Spleen (tissue), 11 donors: ENCODE measurements around the gene GNG13. TPM values are rescaled to one million over a fixed set of nuclear protein-coding genes. Genes with fewer than 3 reads are reported as not detected.
"Not testable (repeated sequence)": the region's sequence is repeated elsewhere in the genome, so short reads cannot be mapped to it uniquely, and the experiment has no call there.

Source experiments
- DNase-seq: peaks from one replicate; pipeline ENCODE4 v3.0.0-alpha.2; 2020
- H3K27ac ChIP-seq, 8 donors: fragments of 200-600 bp; sonication (generic) in 7 of 8; 1 replicate in 4 of 8; 2 replicates in 4 of 8; pipeline versions ENCODE4 v1.5.0 to v1.8.0; 2016 to 2021; ENCODE audit warnings: inconsistent platforms in 4 of 8, mild to moderate bottlenecking in 4 of 8, moderate library complexity in 1 of 8
- H3K27me3 ChIP-seq, 7 donors: fragments of 200-600 bp; sonication (generic) in 6 of 7; replicated peaks in 1 of 7; 1 replicate in 4 of 7; 2 replicates in 3 of 7; pipeline versions ENCODE4 v1.5.0 to v1.8.0; 2016 to 2021; ENCODE audit warnings: inconsistent platforms in 3 of 7, mild to moderate bottlenecking in 1 of 7
- H3K36me3 ChIP-seq, 6 donors: fragments of 200-600 bp; sonication (generic) in 5 of 6; 1 replicate in 4 of 6; 2 replicates in 2 of 6; pipeline versions ENCODE4 v1.5.0 to v1.8.0; 2016 to 2021; ENCODE audit warnings: inconsistent platforms in 2 of 6
- H3K4me1 ChIP-seq, 6 donors: fragments of 200-600 bp; sonication (generic) in 5 of 6; 1 replicate in 3 of 6; 2 replicates in 3 of 6; pipeline versions ENCODE4 v1.5.0 to v1.8.0; 2016 to 2021; ENCODE audit warnings: inconsistent platforms in 3 of 6
- H3K4me3 ChIP-seq, 8 donors: fragments of 200-600 bp; sonication (generic) in 7 of 8; 1 replicate in 4 of 8; 2 replicates in 4 of 8; pipeline versions ENCODE4 v1.5.0 to v1.8.0; 2016 to 2021; ENCODE audit warnings: inconsistent platforms in 4 of 8, mild to moderate bottlenecking in 4 of 8, moderate library complexity in 2 of 8
- H3K9me3 ChIP-seq, 8 donors: fragments of 200-600 bp; sonication (generic) in 7 of 8; 1 replicate in 4 of 8; 2 replicates in 4 of 8; pipeline versions ENCODE4 v1.5.0 to v1.8.0; 2016 to 2021; ENCODE audit warnings: inconsistent platforms in 4 of 8
- POLR2A ChIP-seq, 3 donors: fragments of 450-650 bp; IDR thresholded peaks; one replicate each; pipeline ENCODE4 v1.5.1; 2017; ENCODE audit warnings: antibody characterized with exemption in 3 of 3, mild to moderate bottlenecking in 1 of 3
- POLR2AphosphoS5 ChIP-seq, 3 donors: sonication (generic); formaldehyde crosslinking; IDR thresholded peaks; one replicate each; pipeline ENCODE4 v1.5.1; 2017; ENCODE audit warnings: antibody characterized with exemption in 3 of 3
- WGBS, 5 donors: extraction: QIAGEN DNeasy Blood & Tissue Kit in 3 of 5; methylation state at CpG; one replicate each; pipeline versions ENCODE4 v1.1.5 to v1.1.7; 2013 to 2018; 5-methylcytosine and 5-hydroxymethylcytosine counted together
- intact Hi-C: fragments of 100-400 bp; cut with DNase I; formaldehyde crosslinking; loops from one replicate; pipeline ENCODE4 v1.15.0; 2023; ENCODE audit warnings: low total_unique reads
- polyA plus RNA-seq, 3 donors: library from polyadenylated mRNA; stranded (reverse); fragments of 200-250 nt; gene quantifications; one replicate each; pipeline ENCODE4 v1.2.1, GENCODE V29; 2013
- total RNA-seq, 7 donors: library from RNA; depleted of rRNA in 3 of 7; stranded (reverse); fragments of >200 nt in 3 of 7; fragmentation: NEBNext Ultra II Directional in 4 of 7; extraction: Animal tissue kit (Norgen Biotek cat#: 25700) in 4 of 7; gene quantifications; one replicate each; pipeline versions ENCODE4 v1.1.0 to v1.2.1, GENCODE V29; 2016 to 2021
- TF ChIP-seq, protein P1 (sequence below), 11 experiments: fragments of 200-600 bp in 7 of 11; fragments of 450-650 bp in 4 of 11; sonication (generic) in 4 of 11; IDR thresholded peaks in 8 of 11; conservative IDR thresholded peaks in 3 of 11; 1 replicate in 7 of 11; 2 replicates in 4 of 11; pipeline versions ENCODE4 v1.4.0 to v1.8.0; 2016 to 2021; ENCODE audit warnings: antibody characterized with exemption in 11 of 11, inconsistent platforms in 4 of 11, mild to moderate bottlenecking in 1 of 11
- donor health status: healthy with polysubstance abuse.
- donor health status: DM: no; HTN: no; CAD: no; lungs with moderate emphysema.
- donor health status: DM: no; HTN: no; CAD: no.
- donor health status: Bipolar disorder and iron deficiency.
- donor health status: healthy.
- donor health status: DM: no; HTN: no; CAD: no.
- donor health status: DM: yes; HTN: yes; CAD: no.

GNG13 gene
- total and polyA plus RNA-seq, 10 donors: not detected

DNA sequence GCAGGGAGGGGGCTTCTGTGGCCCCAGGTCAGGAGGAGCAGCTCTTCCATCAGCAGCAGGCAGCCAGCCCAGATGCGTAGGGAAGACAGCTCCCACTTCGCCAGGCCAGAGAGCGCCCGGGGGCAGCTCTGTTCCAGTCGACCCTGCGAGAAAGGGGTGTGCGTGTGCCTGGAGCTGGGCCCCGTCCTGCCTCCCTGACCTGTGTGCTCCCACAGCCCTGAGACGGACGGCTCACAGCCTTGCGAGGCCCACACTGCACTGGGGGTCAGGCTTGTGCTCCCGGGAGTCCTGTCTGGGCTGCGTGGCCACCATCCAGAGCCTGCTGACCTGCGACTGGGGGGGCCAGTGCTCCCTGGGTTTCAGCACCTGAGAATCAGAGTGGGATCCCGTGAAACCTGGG is 40.5 kb downstream of the GNG13 start:
- H3K27me3 ChIP-seq: peaks cover 0 to 57% (median 14%) of the 10 kb centered on the region in 7 donors
- TF ChIP-seq, protein P1, sequence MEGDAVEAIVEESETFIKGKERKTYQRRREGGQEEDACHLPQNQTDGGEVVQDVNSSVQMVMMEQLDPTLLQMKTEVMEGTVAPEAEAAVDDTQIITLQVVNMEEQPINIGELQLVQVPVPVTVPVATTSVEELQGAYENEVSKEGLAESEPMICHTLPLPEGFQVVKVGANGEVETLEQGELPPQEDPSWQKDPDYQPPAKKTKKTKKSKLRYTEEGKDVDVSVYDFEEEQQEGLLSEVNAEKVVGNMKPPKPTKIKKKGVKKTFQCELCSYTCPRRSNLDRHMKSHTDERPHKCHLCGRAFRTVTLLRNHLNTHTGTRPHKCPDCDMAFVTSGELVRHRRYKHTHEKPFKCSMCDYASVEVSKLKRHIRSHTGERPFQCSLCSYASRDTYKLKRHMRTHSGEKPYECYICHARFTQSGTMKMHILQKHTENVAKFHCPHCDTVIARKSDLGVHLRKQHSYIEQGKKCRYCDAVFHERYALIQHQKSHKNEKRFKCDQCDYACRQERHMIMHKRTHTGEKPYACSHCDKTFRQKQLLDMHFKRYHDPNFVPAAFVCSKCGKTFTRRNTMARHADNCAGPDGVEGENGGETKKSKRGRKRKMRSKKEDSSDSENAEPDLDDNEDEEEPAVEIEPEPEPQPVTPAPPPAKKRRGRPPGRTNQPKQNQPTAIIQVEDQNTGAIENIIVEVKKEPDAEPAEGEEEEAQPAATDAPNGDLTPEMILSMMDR (IDR thresholded peaks at IDR 0.05 in 8 of 11, conservative IDR thresholded peaks at IDR 0.05 in 3 of 11): no peak
- TF ChIP-seq POLR2A (IDR thresholded peaks at IDR 0.05) (no peak), POLR2AphosphoS5 (IDR thresholded peaks at IDR 0.05) (no peak)
- H3K36me3 ChIP-seq: no peaks in the 10 kb centered on the region
- intact Hi-C loops: no loop called here
- H3K9me3 ChIP-seq: peaks cover 0 to 6% (median 0%) of the 10 kb centered on the region in 8 donors
- no peak overlapping the region for H3K4me3 ChIP-seq
- no peak for DNase-seq
- WGBS, 5 donors: 79 to 100% (median 83%) methylated on average over 1 to 15 of the region's 15 CpGs
- no peak overlapping the region for H3K27ac ChIP-seq
- H3K4me1 ChIP-seq: peaks cover 0 to 3% (median 0%) of the 10 kb centered on the region in 6 donors

DNA sequence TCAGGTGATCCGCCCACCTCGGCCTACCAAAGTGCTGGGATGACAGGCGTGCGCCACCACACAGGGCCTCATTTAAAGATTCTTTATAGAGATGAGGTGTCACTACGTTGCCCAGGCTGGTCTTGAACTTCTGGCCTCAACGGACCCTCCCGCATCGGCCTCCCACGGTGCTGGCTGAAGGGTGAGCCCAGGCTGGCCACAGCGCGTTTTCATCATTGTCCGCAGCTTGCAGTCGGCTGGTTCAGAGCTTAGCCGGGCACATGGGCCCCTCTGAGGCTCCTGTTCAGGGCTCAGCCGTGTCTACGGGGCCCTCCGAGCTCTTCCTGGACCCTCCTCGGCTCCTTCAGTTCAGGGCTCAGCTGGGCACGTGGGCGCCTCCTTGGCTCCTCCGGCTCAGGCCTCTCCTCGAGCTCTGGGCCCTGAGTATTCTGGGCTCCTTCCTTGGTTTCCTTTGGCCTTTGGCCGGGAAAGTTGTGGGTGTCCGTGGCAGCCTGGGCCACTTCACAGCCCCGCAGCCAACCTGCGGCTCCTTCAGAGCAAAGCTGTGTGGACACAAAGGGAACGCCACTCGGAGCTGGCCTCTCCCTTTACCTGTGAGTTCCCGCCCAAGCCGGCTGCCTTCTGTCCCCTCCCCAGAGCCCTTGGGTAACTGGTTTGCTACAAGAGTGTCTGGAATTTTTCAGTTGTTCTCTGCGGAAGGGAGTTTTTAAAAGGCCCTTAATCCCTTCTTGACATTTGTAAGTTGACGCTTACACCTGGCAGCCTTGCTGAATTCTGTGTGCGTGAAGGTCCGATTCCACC is 41.2 kb downstream of the GNG13 start:
- no peak for DNase-seq
- 86 to 91% (median 90%) methylated on average over 33 to 34 of the region's 34 CpGs for WGBS, 5 donors
- Histone ChIP-seq H3K27me3 (peaks cover 0 to 49% (median 14%) of the 10 kb centered on the region in 7 donors), H3K9me3 (peaks cover 0 to 6% (median 0%) of the 10 kb centered on the region in 8 donors), H3K4me1 (peaks cover 0 to 10% (median 2%) of the 10 kb centered on the region in 6 donors), H3K4me3 (no peak overlapping the region), H3K36me3 (no peaks in the 10 kb centered on the region), H3K27ac (no peak overlapping the region)
- TF ChIP-seq, protein P1 (IDR thresholded peaks at IDR 0.05 in 8 of 11, conservative IDR thresholded peaks at IDR 0.05 in 3 of 11): no peak
- TF ChIP-seq POLR2AphosphoS5 (IDR thresholded peaks at IDR 0.05): no peak
- TF ChIP-seq POLR2A (IDR thresholded peaks at IDR 0.05): no peak
- intact Hi-C loops: no loop called here

DNA sequence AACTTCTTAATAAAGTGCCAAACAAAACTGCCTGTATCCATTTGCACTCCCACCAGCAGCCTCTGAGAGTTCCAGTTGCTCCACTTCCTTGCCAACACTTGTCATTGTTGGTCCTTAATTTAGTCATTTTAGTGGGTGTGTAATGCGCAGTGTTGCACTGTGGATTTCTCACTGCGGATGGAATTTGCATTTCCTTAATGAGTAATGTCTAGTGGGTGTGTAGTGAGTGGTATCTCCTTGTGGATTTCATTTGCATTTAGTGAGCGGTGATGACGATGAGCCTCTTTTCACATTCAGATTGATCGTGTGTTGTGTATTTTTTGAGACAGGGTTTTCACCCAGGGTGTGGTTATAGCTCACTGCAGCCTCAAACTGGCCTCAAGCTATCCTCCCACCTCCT is 44.1 kb downstream of the GNG13 start:
- no peak overlapping the region for H3K27ac ChIP-seq
- intact Hi-C loops: no loop called here
- no peaks in the 10 kb centered on the region for H3K36me3 ChIP-seq
- DNase-seq: no peak
- peaks cover 0 to 25% (median 0%) of the 10 kb centered on the region in 7 donors for H3K27me3 ChIP-seq
- peaks cover 0 to 6% (median 0%) of the 10 kb centered on the region in 8 donors for H3K9me3 ChIP-seq
- 89 to 94% (median 92%) methylated on average over 5 of the region's 5 CpGs for WGBS, 5 donors
- no peak overlapping the region for H3K4me3 ChIP-seq
- no peak for TF ChIP-seq POLR2AphosphoS5 (IDR thresholded peaks at IDR 0.05)
- TF ChIP-seq, protein P1 (IDR thresholded peaks at IDR 0.05 in 8 of 11, conservative IDR thresholded peaks at IDR 0.05 in 3 of 11): no peak
- no peak for TF ChIP-seq POLR2A (IDR thresholded peaks at IDR 0.05)
- H3K4me1 ChIP-seq: peaks cover 0 to 12% (median 2%) of the 10 kb centered on the region in 6 donors

DNA sequence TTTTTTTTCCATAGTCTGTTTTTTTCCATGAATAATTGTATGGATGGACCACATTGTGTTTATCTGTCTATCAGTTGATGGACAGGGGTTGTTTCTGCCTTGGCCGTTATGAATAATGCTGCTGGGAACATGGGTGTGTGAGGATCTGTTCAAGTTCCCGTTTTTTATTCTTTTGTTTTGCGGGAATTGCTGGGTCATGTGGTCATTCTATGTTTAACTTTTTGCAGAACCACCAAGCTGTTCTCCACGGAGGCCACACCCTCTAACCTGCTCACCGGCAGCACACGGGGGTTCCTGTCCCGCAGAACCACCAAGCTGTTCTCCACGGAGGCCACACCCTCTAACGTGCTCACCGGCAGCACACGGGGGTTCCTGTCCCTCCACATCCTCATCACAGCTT is 45.9 kb downstream of the GNG13 start:
- peaks cover 0 to 6% (median 0%) of the 10 kb centered on the region in 8 donors for H3K9me3 ChIP-seq
- H3K27me3 ChIP-seq: peaks cover 0 to 9% (median 0%) of the 10 kb centered on the region in 7 donors
- intact Hi-C loops: no loop called here
- peak; percentile 73 for DNase-seq
- no peak overlapping the region for H3K4me3 ChIP-seq
- peak overlapping the region in 4 of 8 donors; percentile 20 to 60 (median 46) for H3K27ac ChIP-seq
- TF ChIP-seq POLR2AphosphoS5 (IDR thresholded peaks at IDR 0.05): no peak
- no peak for TF ChIP-seq POLR2A (IDR thresholded peaks at IDR 0.05)
- TF ChIP-seq, protein P1 (IDR thresholded peaks at IDR 0.05 in 8 of 11, conservative IDR thresholded peaks at IDR 0.05 in 3 of 11): no peak
- H3K36me3 ChIP-seq: no peaks in the 10 kb centered on the region
- H3K4me1 ChIP-seq: peaks cover 0 to 12% (median 2%) of the 10 kb centered on the region in 6 donors
- WGBS, 5 donors: 12 to 21% (median 20%) methylated on average over 11 of the region's 11 CpGs

DNA sequence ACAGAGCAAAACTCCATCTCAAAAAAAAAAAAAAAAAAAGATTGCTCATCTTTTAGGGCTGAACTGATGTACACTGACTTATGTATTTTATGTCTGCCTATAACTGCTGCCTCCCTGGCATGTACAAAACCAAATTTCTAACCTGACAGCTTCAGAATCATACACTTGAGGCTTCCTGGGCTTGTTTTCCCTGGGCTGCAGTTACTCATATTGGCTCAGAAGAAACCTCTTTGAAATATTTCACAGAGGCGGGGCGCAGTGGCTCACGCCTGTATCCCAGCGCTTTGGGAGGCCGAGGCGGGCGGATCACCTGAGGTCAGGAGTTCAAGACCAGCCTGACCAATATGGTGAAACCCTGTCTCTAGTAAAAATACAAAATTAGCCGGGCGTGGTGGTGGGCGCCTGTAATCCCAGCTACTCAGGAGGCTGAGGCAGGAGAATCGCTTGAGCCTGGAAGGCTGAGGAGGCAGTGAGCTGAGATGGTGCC is 46.4 kb downstream of the GNG13 start:
- H3K4me3 ChIP-seq: not testable (repeated sequence)
- WGBS, 5 donors: 88 to 94% (median 89%) methylated on average over 11 of the region's 11 CpGs

More for the DNA sequence above, 46.4 kb downstream of the GNG13 start:
- intact Hi-C loops, H3K27me3 ChIP-seq, H3K36me3 ChIP-seq, H3K9me3 ChIP-seq, DNase-seq: not testable (repeated sequence)
- H3K27ac ChIP-seq: peak overlapping the region in 4 of 8 donors; percentile 20 to 60 (median 46)
- H3K4me1 ChIP-seq: peaks cover 0 to 12% (median 2%) of the 10 kb centered on the region in 6 donors
